SK-N-MC (cell line): Measurements from ENCODE around the gene MORF4L1.

ENCODE experiments used
- DNase-seq: peaks from one replicate; pipeline ENCODE4 v3.0.0-alpha.2; 2011; ENCODE audit warnings: low read depth, low spot score
- H3K27ac ChIP-seq: fragments of 200-600 bp; sonication (generic); 2 replicates; pipeline ENCODE4 v1.5.1; 2016; ENCODE audit warnings: mixed run types
- H3K36me3 ChIP-seq: fragments of 200-600 bp; sonication (generic); 2 replicates; pipeline ENCODE4 v1.6.1; 2017; ENCODE audit warnings: antibody characterized with exemption, low read length, mixed read lengths; ENCODE audit not compliant: insufficient read depth
- H3K4me3 ChIP-seq: fragments of 200-600 bp; sonication (generic); 2 replicates; pipeline ENCODE4 v1.5.1; 2016
- H3K9ac ChIP-seq: fragments of 200-600 bp; sonication (generic); 2 replicates; pipeline ENCODE4 v1.8.0; 2017; ENCODE audit warnings: mixed run types, mixed read lengths; ENCODE audit not compliant: insufficient read length
- H3K9me3 ChIP-seq: fragments of 200-600 bp; sonication (generic); 2 replicates; pipeline ENCODE4 v1.6.1; 2017; ENCODE audit warnings: low read depth, mild to moderate bottlenecking, antibody characterized with exemption, low read length, moderate library complexity, mixed read lengths
- EZH2 ChIP-seq: fragments of 200-600 bp; sonication (generic); IDR thresholded peaks from one replicate; pipeline ENCODE4 v1.6.1; 2017; ENCODE audit warnings: antibody characterized with exemption
- FOXP2 ChIP-seq: optimal IDR thresholded peaks from 2 replicates; pipeline ENCODE3; 2011; ENCODE audit warnings: mild to moderate bottlenecking, moderate library complexity; ENCODE audit not compliant: insufficient read depth; ENCODE audit errors: extremely low read length, control extremely low read depth
- POLR2AphosphoS5 ChIP-seq: IDR thresholded peaks from 2 replicates; pipeline ENCODE4 v1.6.1; 2012; ENCODE audit warnings: mild to moderate bottlenecking, low read depth, low read length, borderline replicate concordance

The MORF4L1 gene

DNA sequence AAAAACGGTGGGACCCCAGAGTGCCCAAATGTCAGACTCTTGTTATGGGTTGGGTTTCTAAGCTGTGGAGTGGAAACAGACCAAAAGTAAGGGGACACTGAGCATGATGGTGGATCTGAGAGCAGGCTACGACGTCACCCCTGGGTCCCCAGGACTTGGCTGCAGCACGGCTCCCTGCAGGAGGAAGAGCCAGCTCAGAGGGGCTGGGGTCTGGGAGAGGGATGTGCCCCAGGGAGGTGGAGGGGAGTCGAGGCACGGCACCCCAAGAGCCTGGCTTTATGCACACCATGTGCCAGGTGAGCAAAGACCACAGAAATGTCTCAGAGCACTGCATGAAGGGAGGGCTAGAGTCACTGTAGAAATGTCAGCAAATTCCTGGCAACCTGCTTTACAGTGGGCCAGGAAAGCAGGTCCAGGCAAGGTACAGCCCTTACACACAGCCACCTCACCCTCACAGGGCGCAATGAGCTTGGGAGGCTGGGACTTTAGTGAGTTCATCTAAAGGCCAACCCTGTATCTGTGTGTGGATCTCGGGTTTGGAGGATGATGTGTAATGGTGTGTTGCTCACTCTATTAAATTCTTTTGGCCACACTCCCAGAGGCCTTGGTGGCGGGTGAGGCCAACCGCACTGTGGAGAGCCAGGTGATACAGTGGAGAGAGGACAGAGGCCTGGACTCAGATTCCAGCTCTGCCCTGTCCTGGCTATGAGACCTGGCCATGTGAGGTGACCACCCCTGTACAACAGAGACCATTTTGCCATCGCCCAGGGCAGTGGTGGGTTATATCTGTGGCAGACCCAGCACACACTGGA is 58.1 kb downstream of the MORF4L1 start:
- H3K9ac ChIP-seq = no peak overlapping the region
- no peaks in the 10 kb centered on the region for H3K9me3 ChIP-seq
- no peaks in the 10 kb centered on the region for H3K36me3 ChIP-seq
- TF ChIP-seq EZH2 = no peak
- TF ChIP-seq FOXP2 = no peak
- TF ChIP-seq POLR2AphosphoS5 = no peak
- no peak overlapping the region for H3K4me3 ChIP-seq
- no peak overlapping the region for H3K27ac ChIP-seq
- no peak for DNase-seq

DNA sequence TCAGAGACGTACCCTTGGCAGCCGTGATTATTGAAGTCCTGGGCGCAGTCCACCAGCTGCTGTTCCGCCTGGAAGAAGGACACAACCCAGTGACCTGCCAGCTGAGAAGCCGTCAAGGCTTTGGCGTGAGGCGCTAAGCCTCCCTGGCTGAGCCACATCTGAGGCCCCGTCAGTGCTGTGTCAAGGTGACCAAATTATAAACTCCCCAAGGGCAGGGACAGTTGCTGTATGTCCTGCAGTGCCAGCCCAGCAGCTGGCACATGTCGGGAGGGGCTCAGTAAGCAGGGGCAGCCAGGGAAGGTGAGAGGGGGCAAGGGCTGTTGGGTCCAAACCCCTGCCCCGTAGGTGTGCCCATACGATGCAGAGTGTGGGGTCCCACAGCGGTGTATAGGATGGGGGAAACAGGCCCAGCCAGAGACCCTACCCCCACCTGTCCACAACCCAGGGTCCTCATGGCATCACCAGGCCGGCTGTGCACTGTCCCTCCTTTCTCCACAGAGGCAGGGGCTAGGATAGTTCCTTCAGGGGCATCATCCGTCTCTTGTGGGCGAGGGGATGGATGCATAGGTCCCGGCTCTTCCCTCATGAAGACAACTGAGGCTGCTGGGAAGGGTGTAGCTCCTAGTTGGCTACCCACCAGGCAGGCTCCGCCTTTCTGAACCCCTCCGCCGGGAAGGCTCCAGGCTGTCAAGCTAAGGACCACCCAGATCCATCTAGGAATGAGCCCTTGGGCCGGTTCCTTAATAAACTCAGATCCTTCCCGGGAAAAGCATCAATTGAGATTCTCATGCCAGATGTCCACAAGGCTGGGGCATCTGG is 59.0 kb downstream of the MORF4L1 start:
- no peak overlapping the region for H3K27ac ChIP-seq
- H3K4me3 ChIP-seq = no peak overlapping the region
- no peak overlapping the region for H3K9ac ChIP-seq
- no peak for DNase-seq
- H3K36me3 ChIP-seq = no peaks in the 10 kb centered on the region
- TF ChIP-seq EZH2 (no peak), POLR2AphosphoS5 (no peak), FOXP2 (no peak)
- H3K9me3 ChIP-seq = no peaks in the 10 kb centered on the region

DNA sequence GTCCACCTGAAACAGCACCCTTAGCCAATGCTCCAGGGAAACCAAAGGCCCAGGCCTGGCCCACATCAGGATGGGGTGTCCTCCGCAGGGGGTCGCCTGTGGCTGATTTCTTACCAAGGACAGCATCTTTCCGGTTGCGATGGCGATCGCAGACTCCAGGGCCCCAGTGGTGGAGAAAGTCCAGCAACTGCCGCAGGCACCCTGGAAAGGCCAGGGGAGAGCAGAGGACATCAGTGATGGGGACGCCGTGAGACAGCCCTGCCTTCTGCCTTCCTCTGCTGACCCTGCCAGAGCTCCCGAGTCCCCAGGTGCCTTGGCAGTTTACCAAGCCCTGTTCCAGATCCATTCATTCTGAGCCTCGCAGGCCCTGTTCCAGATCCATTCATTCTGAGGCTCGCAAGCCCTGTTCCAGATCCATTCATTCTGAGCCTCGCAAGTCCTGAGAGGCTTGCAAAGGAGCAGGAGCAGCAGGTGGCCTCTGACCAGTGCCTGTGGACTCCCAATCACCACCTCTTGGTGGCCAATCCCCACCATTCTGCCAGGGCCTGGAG is 59.6 kb downstream of the MORF4L1 start:
- DNase-seq = no peak
- H3K4me3 ChIP-seq = no peak overlapping the region
- H3K36me3 ChIP-seq = no peaks in the 10 kb centered on the region
- TF ChIP-seq FOXP2 = no peak
- no peak for TF ChIP-seq EZH2
- no peak for TF ChIP-seq POLR2AphosphoS5
- no peak overlapping the region for H3K27ac ChIP-seq
- no peak overlapping the region for H3K9ac ChIP-seq
- H3K9me3 ChIP-seq = no peaks in the 10 kb centered on the region

DNA sequence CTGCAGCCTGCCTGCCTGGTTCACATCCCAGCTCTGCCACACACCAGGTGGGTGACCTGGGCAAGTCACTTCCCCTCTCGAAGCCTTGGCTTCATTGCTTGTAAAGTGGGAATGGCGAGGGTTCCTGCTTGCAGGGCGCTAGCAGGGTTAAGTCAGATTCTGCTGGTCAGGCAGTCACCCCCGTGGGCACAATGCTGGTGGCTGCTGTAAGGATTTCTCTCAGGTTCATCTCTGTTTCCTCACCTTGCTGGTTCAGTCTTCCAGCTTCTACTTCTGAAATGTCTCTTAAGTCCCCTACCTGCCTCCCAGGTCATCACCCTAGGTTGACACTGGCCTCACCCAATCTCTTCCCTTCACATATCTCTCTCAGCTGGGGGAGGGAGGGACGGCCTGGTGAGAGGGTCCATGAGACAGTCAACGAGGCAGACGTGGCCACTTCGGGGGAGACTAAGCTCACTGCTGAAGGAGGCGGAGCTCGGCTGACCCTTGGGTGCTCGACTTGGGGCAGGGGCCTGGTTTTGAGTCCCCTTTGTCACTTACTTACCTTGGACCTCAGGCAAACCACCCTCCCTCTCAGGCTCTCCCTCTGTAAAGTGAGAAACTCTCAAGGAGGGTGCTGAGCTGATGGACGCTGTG is 60.6 kb downstream of the MORF4L1 start:
- H3K36me3 ChIP-seq = no peaks in the 10 kb centered on the region
- H3K9me3 ChIP-seq = no peaks in the 10 kb centered on the region
- H3K9ac ChIP-seq = no peak overlapping the region
- no peak overlapping the region for H3K4me3 ChIP-seq
- TF ChIP-seq EZH2 (no peak), FOXP2 (no peak), POLR2AphosphoS5 (no peak)
- no peak for DNase-seq
- no peak overlapping the region for H3K27ac ChIP-seq

DNA sequence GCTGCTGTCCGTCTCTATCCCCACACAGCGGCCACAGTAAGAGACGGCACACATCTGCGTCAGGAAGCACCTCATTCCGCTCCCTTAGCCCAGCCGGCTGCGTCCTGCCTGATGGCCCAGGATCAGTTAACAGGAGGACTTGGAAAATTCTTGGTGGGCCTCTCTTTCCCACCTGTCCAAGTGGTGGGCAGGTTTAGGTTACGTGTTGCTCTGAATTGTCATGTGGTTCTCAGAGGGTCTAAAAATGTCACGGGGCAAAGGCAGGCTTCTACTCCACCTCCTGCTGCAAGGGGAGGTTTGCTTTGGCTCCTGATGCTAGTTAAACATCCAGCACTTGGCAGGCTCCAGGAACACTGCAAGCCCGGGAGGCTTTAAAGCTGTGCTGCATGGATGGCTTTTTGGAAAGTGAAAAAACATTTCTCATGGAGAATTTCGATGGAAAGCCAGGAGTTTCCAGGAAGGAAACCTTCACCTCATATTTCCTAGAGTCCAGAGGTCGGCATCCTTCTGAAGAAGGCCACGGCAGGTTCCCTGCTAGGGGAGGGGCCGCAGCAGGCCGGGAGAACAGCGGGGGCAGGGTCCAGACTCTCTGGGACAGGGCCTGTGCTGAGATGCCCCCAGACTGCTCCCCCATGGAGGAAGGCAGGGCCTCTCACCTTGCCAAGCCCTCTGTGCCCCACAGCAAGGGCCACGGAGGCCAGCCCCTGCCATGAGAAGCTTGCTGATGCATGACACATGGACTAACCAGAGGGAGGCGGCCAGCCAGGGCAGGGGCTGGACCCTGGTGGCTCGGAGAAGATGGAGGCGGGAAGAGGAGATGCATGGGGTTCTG is 61.3 kb downstream of the MORF4L1 start:
- Histone ChIP-seq H3K9ac (no peak overlapping the region), H3K36me3 (no peaks in the 10 kb centered on the region), H3K27ac (no peak overlapping the region), H3K4me3 (no peak overlapping the region), H3K9me3 (no peaks in the 10 kb centered on the region)
- no peak for DNase-seq
- TF ChIP-seq EZH2 (no peak), POLR2AphosphoS5 (no peak), FOXP2 (no peak)

DNA sequence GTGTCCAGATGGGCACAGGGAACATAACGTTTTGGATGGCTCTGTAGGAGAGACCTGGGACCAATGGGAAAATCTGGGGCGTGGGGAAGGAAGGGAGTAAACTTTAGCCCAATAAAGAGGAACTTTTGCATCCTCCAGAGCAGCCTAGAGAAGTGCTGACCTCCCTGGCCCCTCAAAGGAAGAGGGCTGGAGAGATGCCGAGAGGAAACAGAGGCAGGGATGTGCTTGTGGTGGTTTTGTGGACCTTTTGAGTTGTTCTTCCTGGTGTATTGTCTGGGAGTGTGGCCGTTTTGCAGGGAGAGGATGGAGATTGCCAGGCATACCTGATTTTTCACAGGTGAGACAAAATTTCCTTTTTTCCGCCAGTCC is 61.9 kb downstream of the MORF4L1 start:
- no peak for DNase-seq
- no peak for TF ChIP-seq POLR2AphosphoS5
- no peak for TF ChIP-seq FOXP2
- no peak for TF ChIP-seq EZH2
- no peak overlapping the region for H3K4me3 ChIP-seq
- H3K36me3 ChIP-seq = no peaks in the 10 kb centered on the region
- no peaks in the 10 kb centered on the region for H3K9me3 ChIP-seq
- H3K9ac ChIP-seq = no peak overlapping the region
- H3K27ac ChIP-seq = no peak overlapping the region

DNA sequence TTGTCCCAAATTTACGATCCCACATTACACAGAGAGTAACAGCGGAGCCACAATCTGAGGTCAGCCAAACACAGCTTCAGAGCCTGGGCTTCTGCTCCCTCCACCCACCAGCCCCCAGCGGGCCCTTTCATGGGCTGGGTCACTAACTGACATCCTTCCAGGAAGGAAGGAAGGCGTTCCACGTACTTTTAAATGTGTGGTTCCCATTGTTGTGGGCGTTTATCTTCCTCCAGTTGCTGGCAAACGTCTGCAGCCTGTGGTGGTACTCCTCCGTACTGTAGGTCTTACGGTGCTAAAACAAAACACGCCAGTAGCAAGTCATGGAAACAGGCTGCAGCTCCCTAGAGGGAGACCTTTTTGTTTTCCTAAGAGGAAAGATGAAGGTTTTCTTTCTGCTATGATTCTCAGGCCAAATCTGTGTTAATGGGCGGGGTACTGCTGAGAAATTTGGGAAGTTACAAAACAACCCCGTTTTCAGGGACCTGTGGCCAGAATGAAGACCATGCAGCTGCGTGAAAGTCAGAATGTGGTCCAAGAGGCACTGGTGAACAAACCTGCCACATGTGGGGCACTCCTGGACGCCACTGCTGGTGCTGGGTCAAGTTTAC is 64.5 kb downstream of the MORF4L1 start:
- Histone ChIP-seq H3K9me3 (no peaks in the 10 kb centered on the region), H3K9ac (no peak overlapping the region), H3K36me3 (no peaks in the 10 kb centered on the region), H3K27ac (no peak overlapping the region), H3K4me3 (no peak overlapping the region)
- TF ChIP-seq FOXP2 (no peak), EZH2 (no peak), POLR2AphosphoS5 (no peak)
- no peak for DNase-seq
